NT2/D1 (cell line): ENCODE data around the gene CAB39.

Experiments
- SUZ12 ChIP-seq: IDR thresholded peaks from 2 replicates; pipeline ENCODE4 v1.6.1; 2011; ENCODE audit not compliant: insufficient read length, insufficient read depth; ENCODE audit errors: extremely low read depth
- YY1 ChIP-seq: IDR thresholded peaks from 2 replicates; pipeline ENCODE4 v1.6.1; 2011; ENCODE audit not compliant: insufficient read length, insufficient read depth
- ZNF274 ChIP-seq: IDR thresholded peaks from 2 replicates; pipeline ENCODE4 v1.6.1; 2011; ENCODE audit warnings: mild to moderate bottlenecking, low read depth, low read length

GRCh38 chr2:230687498-230687897, 25.1 kb upstream of the CAB39 start:
- TF ChIP-seq ZNF274 (no peak), YY1 (no peak), SUZ12 (no peak)
